K562 (cell line): ENCODE data around the gene RTL10. TPM values are rescaled to one million over a fixed set of nuclear protein-coding genes. Genes with fewer than 3 reads are reported as not detected.
A peak's percentile ranks its signal among the peaks of the same experiment; 100 is the strongest.

Experiments used
- ATAC-seq: fragments of 200-7000 bp; cut with Tn5 transposase; 3 replicates; pipeline ENCODE4 v1.9.1; 2020; ENCODE audit warnings: moderate library complexity
- BruUV-seq: library from RNA; stranded (reverse); fragments of 400-500 nt; replicated peaks from 2 replicates; lab custom pipeline; 2021; lab: Mats Ljungman, UMichigan
- CTCF ChIA-PET: fragments of 300-600 bp; formaldehyde crosslinking; extraction: SDS; loops from one replicate; lab custom pipeline; 2021; ENCODE audit warnings: low intra/inter-chr PET ratio; lab: Yijun Ruan, JAX
- POLR2A ChIA-PET: fragments of 300-600, 350-650 bp; sonication (Branson Sonifier 250); formaldehyde crosslinking; extraction: SDS; loops from one replicate; lab custom pipeline; 2021; ENCODE audit warnings: antibody characterized with exemption, inconsistent platforms; lab: Yijun Ruan, JAX
- DNase-seq, 4 experiments: peaks; one replicate each; pipeline versions ENCODE4 v3.0.0 to v3.0.0-alpha.2; 2011 to 2018; ENCODE audit warnings: low spot score in 3 of 4, mixed read lengths in 3 of 4; ENCODE audit errors: extremely low read depth in 1 of 4
- FAIRE-seq: peaks from 2 replicates; lab custom pipeline; 2011; peaks lifted over from hg19 to GRCh38; lab: Jason Lieb, UNC
- H2AFZ ChIP-seq: 2 replicates; pipeline ENCODE4 v1.6.0; 2011; ENCODE audit warnings: low read depth, low read length, control low read depth, inconsistent platforms
- H3K27ac ChIP-seq: fragments of 200-600 bp; 3 replicates; pipeline ENCODE4 v1.8.0; 2011; ENCODE audit warnings: low read depth, mild to moderate bottlenecking, control low read depth, inconsistent platforms, low read length, moderate library complexity, mixed read lengths; ENCODE audit errors: extremely low read depth
- H3K27me3 ChIP-seq, 2 experiments: fragments of 300-600 bp in 1 of 2; 2 replicates in 1 of 2; 3 replicates in 1 of 2; pipeline versions ENCODE4 v1.6.0 to v1.8.0; 2011; ENCODE audit warnings: inconsistent platforms in 2 of 2, low read length in 2 of 2, mild to moderate bottlenecking in 1 of 2, mixed read lengths in 1 of 2, moderate library complexity in 1 of 2; ENCODE audit not compliant: control insufficient read depth in 2 of 2, insufficient read depth in 2 of 2
- H3K36me3 ChIP-seq: fragments of 300-600 bp; 3 replicates; pipeline ENCODE4 v1.8.0; 2011; ENCODE audit warnings: mild to moderate bottlenecking, low read length, inconsistent platforms; ENCODE audit not compliant: control insufficient read depth, insufficient read depth
- H3K4me1 ChIP-seq, 2 experiments: fragments of 200-600 bp in 1 of 2; replicated peaks in 1 of 2; 2 replicates in 1 of 2; 3 replicates in 1 of 2; pipeline versions ENCODE4 v1.5.1 to v1.8.0; 2011; ENCODE audit warnings: inconsistent platforms in 2 of 2, low read length in 2 of 2, mild to moderate bottlenecking in 1 of 2, mixed read lengths in 1 of 2, moderate library complexity in 1 of 2; ENCODE audit not compliant: control insufficient read depth in 2 of 2, insufficient read depth in 2 of 2
- H3K4me2 ChIP-seq: 2 replicates; pipeline ENCODE4 v1.6.1; 2011; ENCODE audit warnings: low read length, control low read depth, inconsistent platforms, mixed read lengths; ENCODE audit not compliant: insufficient read depth
- H3K4me3 ChIP-seq: fragments of 200-600 bp; sonication (generic), shearing (Covaris generic); 2 replicates; pipeline ENCODE4 v1.5.1; 2016; ENCODE audit warnings: control low read depth, inconsistent platforms
- H3K79me2 ChIP-seq: fragments of 200-600 bp; 3 replicates; pipeline ENCODE4 v1.8.0; 2011; ENCODE audit warnings: low read length, inconsistent platforms; ENCODE audit not compliant: control insufficient read depth, insufficient read depth
- H3K9ac ChIP-seq, 2 experiments: 2 replicates each; pipeline versions ENCODE4 v1.6.0 to v1.6.1; 2011; ENCODE audit warnings: low read depth in 2 of 2, low read length in 2 of 2, control low read depth in 1 of 2, inconsistent platforms in 1 of 2, mild to moderate bottlenecking in 1 of 2, mixed read lengths in 1 of 2; ENCODE audit not compliant: insufficient read depth in 1 of 2
- H3K9me1 ChIP-seq: one replicate; pipeline ENCODE4 v1.6.0; 2011; ENCODE audit warnings: inconsistent platforms, mild to moderate bottlenecking, low read length, moderate library complexity; ENCODE audit not compliant: control insufficient read depth, insufficient read depth
- H3K9me3 ChIP-seq: replicated peaks from 2 replicates; pipeline ENCODE4 v1.5.1; 2011; ENCODE audit warnings: low read depth, low read length, inconsistent platforms; ENCODE audit not compliant: control insufficient read depth, insufficient read depth
- H4K20me1 ChIP-seq: replicated peaks from 2 replicates; pipeline ENCODE4 v1.6.1; 2011; ENCODE audit warnings: low read length, inconsistent platforms, mixed read lengths; ENCODE audit not compliant: control insufficient read depth, insufficient read depth
- CBFB ChIP-seq: sonication (generic); formaldehyde crosslinking; IDR thresholded peaks from 2 replicates; pipeline ENCODE4 v1.4.0; 2020; ENCODE audit warnings: mild to moderate bottlenecking, missing genetic modification reagents
- HCFC1 ChIP-seq: IDR thresholded peaks from 2 replicates; pipeline ENCODE4 v1.6.1; 2012; ENCODE audit warnings: low read depth, low read length, improper control_type of control experiment
- JUND ChIP-seq, 2 experiments: IDR thresholded peaks; 2 replicates in 1 of 2; 3 replicates in 1 of 2; pipeline ENCODE4 v1.6.1; 2011; ENCODE audit warnings: borderline replicate concordance in 2 of 2, low read depth in 2 of 2, low read length in 2 of 2, improper control_type of control experiment in 1 of 2, missing biosample characterization in 1 of 2, missing genetic modification characterization in 1 of 2, missing genetic modification reagents in 1 of 2
- MCM5 ChIP-seq: fragments of 450-650 bp; IDR thresholded peaks from 2 replicates; pipeline ENCODE4 v1.6.1; 2016; ENCODE audit warnings: low read depth
- MCM7 ChIP-seq, 2 experiments: fragments of 450-650 bp; IDR thresholded peaks; 2 replicates each; pipeline ENCODE4 v1.6.1; 2016 to 2018
- NELFE ChIP-seq: IDR thresholded peaks from 2 replicates; pipeline ENCODE4 v1.6.1; 2011; ENCODE audit warnings: mild to moderate bottlenecking; ENCODE audit not compliant: insufficient read depth, insufficient read length
- POU5F1 ChIP-seq: fragments of 150-350 bp; IDR thresholded peaks from 2 replicates; pipeline ENCODE4 v1.6.1; 2014; ENCODE audit warnings: borderline replicate concordance, low read length, low read depth, mild to moderate bottlenecking; ENCODE audit not compliant: partially characterized antibody
- RFX7 ChIP-seq: fragments of 250-450 bp; sonication (Bioruptor Pico); IDR thresholded peaks from 2 replicates; pipeline ENCODE4 v1.5.1; 2021; ENCODE audit warnings: mild to moderate bottlenecking
- THRA ChIP-seq: fragments of 450-650 bp; IDR thresholded peaks from 2 replicates; pipeline ENCODE4 v1.6.1; 2017; ENCODE audit warnings: mild to moderate bottlenecking, moderate library complexity
- THRAP3 ChIP-seq: fragments of 450-650 bp; IDR thresholded peaks from 2 replicates; pipeline ENCODE4 v1.6.1; 2016; ENCODE audit warnings: mild to moderate bottlenecking, inconsistent platforms, borderline replicate concordance
- ZBTB7A ChIP-seq: IDR thresholded peaks from 2 replicates; pipeline ENCODE4 v1.6.1; 2011; ENCODE audit warnings: low read depth, mild to moderate bottlenecking, low read length, moderate library complexity, borderline replicate concordance; ENCODE audit not compliant: control insufficient read depth
- ZBTB8A ChIP-seq: fragments of 450-650 bp; IDR thresholded peaks from 2 replicates; pipeline ENCODE4 v1.6.1; 2018; ENCODE audit warnings: mild to moderate bottlenecking, moderate library complexity; ENCODE audit not compliant: partially characterized antibody
- ZNF436 ChIP-seq: fragments of 250-450, 450-650 bp; sonication (Bioruptor Pico); formaldehyde crosslinking; IDR thresholded peaks from 2 replicates; pipeline ENCODE4 v1.7.0; 2020; ENCODE audit warnings: mild to moderate bottlenecking
- WGBS: fragments of 100-300 bp; shearing (Covaris generic); methylation state at CpG from one replicate; pipeline ENCODE4 v1.1.6; 2016; ENCODE audit warnings: low coverage, mixed read lengths; ENCODE audit not compliant: insufficient coverage; ENCODE audit errors: missing lambda C conversion rate; 5-methylcytosine and 5-hydroxymethylcytosine counted together
- in situ Hi-C: fragments of 300-500 bp; cut with MboI; formaldehyde crosslinking; loops from 4 replicates; pipeline ENCODE4 v1.15.0; 2018; ENCODE audit warnings: inconsistent platforms, mixed read lengths
- intact Hi-C: fragments of 100-400 bp; cut with micrococcal nuclease; formaldehyde crosslinking; loops from 2 replicates; pipeline ENCODE4 v1.14.2; 2022
- polyA plus RNA-seq, 8 experiments: library from polyadenylated mRNA; depleted of rRNA in 4 of 8; stranded (reverse) in 5 of 8; unstranded in 3 of 8; fragments of >200 nt; fragmentation: Nextera tagmentation in 2 of 8; fragmentation: Illumina TruSeq in 1 of 8; extraction: Ambion mirVana in 2 of 8; extraction: Trizol in 1 of 8; gene quantifications; 2 replicates each; pipeline versions ENCODE4 v1.2.1 to v1.2.3, GENCODE V29; 2011 to 2014; ENCODE audit warnings: inconsistent platforms in 1 of 8, missing spikeins in 1 of 8
- total RNA-seq, 7 experiments: library from RNA; depleted of rRNA in 6 of 7; stranded (reverse); fragments of >200 nt in 6 of 7; fragmentation: Illumina TruSeq in 2 of 7; extraction: Trizol in 2 of 7; gene quantifications; 2 replicates each; pipeline versions ENCODE4 v1.2.1 to v1.2.3, GENCODE V29; 2011 to 2021; ENCODE audit warnings: low replicate concordance in 1 of 7
- TF ChIP-seq, protein P1 (sequence below): fragments of 450-650 bp; formaldehyde crosslinking; IDR thresholded peaks from 2 replicates; pipeline ENCODE4 v1.4.0; 2022; ENCODE audit warnings: missing genetic modification characterization
- TF ChIP-seq, protein P2 (sequence below): sonication (generic); formaldehyde crosslinking; IDR thresholded peaks from 2 replicates; pipeline ENCODE4 v1.9.0; 2022; ENCODE audit warnings: mild to moderate bottlenecking, missing genetic modification reagents
- TF ChIP-seq, protein P3 (sequence below): fragments of 200-800 bp; sonication (Bioruptor generic); IDR thresholded peaks from 2 replicates; pipeline ENCODE4 v1.6.1; 2017; ENCODE audit warnings: missing genetic modification characterization, missing compliant biosample characterization

RTL10 gene
- total and polyA plus RNA-seq, 9 of the 15 experiments (the other 6 are each of a cell fraction or from before 2014, with no cell fraction given), result 19.8 to 75.5 (median 32.5) TPM

GRCh38 chr22:19848298-19849224 is 6.1 kb downstream of the RTL10 start:
- ATAC-seq (peak; percentile 7), FAIRE-seq (no peak), DNase-seq (peak in 2 of 4 experiments; percentile 82 to 83)
- Histone ChIP-seq H3K4me1 (peaks cover 11 to 73% of the 10 kb centered on the region in 2 experiments), H3K79me2 (peaks cover 48% of the 10 kb centered on the region), H3K4me2 (no peak overlapping the region), H3K9me3 (peaks cover 5% of the 10 kb centered on the region; the same call in 1 of the 2 replicates), H3K9ac (peak overlapping the region in 1 of 2 experiments; percentile 56; a peak in 2 of 4 replicates), H2AFZ (no peak overlapping the region), H4K20me1 (peaks cover 53% of the 10 kb centered on the region; the same call in 1 of the 2 replicates), H3K27me3 (no peaks in the 10 kb centered on the region), H3K4me3 (no peak overlapping the region), H3K36me3 (peaks cover 60% of the 10 kb centered on the region), H3K27ac (no peak overlapping the region), H3K9me1 (peaks cover 21% of the 10 kb centered on the region)
- intact Hi-C loops (no loop called here), in situ Hi-C loops (no loop called here)
- WGBS, result 84% methylated on average over 7 of the region's 7 CpGs
- ChIA-PET POLR2A (interaction anchor here (0.5 to 13.6 kb wide), 24 partner anchors 7 to 1779 kb away, joined by 3 to 247 read pairs (median 4); no protein-coding TSS in a partner anchor), CTCF (no interaction called here)
- BruUV-seq, result no TSS peak
- TF ChIP-seq ZBTB7A (no peak), NELFE (no peak), POU5F1 (no peak), HCFC1 (no peak), MCM7 (IDR thresholded peaks at IDR 0.05) (no peak), ZNF436 (peak; percentile 10; the same call in 1 of the 2 replicates), JUND (IDR thresholded peaks at IDR 0.05; ENCODE audit: borderline replicate concordance, low read depth, low read length) (peak; percentile 57; the same call in 1 of the 2 replicates), JUND (tag; IDR thresholded peaks at IDR 0.05; ENCODE audit: borderline replicate concordance, low read depth, low read length) (no peak), RFX7 (CRISPR knock-in tag) (no peak), THRA (no peak), MCM5 (no peak), ZBTB8A (no peak), THRAP3 (no peak), CBFB (CRISPR knock-in tag) (no peak)
- TF ChIP-seq, protein P1, sequence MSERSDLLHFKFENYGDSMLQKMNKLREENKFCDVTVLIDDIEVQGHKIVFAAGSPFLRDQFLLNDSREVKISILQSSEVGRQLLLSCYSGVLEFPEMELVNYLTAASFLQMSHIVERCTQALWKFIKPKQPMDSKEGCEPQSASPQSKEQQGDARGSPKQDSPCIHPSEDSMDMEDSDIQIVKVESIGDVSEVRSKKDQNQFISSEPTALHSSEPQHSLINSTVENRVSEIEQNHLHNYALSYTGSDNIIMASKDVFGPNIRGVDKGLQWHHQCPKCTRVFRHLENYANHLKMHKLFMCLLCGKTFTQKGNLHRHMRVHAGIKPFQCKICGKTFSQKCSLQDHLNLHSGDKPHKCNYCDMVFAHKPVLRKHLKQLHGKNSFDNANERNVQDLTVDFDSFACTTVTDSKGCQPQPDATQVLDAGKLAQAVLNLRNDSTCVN (CRISPR knock-in tag), result 0 out of 2 replicates have a peak, but pooled peaks have one; percentile 13
- TF ChIP-seq, protein P2, sequence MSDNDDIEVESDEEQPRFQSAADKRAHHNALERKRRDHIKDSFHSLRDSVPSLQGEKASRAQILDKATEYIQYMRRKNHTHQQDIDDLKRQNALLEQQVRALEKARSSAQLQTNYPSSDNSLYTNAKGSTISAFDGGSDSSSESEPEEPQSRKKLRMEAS (CRISPR knock-in tag), result no peak
- TF ChIP-seq, protein P3, sequence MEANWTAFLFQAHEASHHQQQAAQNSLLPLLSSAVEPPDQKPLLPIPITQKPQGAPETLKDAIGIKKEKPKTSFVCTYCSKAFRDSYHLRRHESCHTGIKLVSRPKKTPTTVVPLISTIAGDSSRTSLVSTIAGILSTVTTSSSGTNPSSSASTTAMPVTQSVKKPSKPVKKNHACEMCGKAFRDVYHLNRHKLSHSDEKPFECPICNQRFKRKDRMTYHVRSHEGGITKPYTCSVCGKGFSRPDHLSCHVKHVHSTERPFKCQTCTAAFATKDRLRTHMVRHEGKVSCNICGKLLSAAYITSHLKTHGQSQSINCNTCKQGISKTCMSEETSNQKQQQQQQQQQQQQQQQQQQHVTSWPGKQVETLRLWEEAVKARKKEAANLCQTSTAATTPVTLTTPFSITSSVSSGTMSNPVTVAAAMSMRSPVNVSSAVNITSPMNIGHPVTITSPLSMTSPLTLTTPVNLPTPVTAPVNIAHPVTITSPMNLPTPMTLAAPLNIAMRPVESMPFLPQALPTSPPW (CRISPR knock-in tag), result no peak
